ENCODE measurements around the gene KDSR. TPM values are rescaled to one million over a fixed set of nuclear protein-coding genes. Genes with fewer than 3 reads are reported as not detected.

The KDSR gene
- total and polyA plus RNA-seq, 4 donors: 11.3 to 37.2 (median 31.4) TPM

- H3K9ac ChIP-seq (ENCODE audit: low read depth in 1 of 2, low read length in 2 of 2): no peak overlapping the region
- no peaks in the 10 kb centered on the region for H3K27me3 ChIP-seq (ENCODE audit: control insufficient read depth in 4 of 4, insufficient read depth in 4 of 4, low read length in 3 of 4)
- no peak overlapping the region for H3K27ac ChIP-seq (ENCODE audit: low read depth in 1 of 2, low read length in 2 of 2)
- 83% methylated on average over 1 of the region's 1 CpG for WGBS
- peaks cover 0 to 5% (median 0%) of the 10 kb centered on the region in 4 donors for H3K9me3 ChIP-seq (ENCODE audit: control insufficient read depth in 4 of 4, low read length in 3 of 4)
- peaks cover 0 to 2% (median 0%) of the 10 kb centered on the region in 4 donors for H3K36me3 ChIP-seq (ENCODE audit: control insufficient read depth in 4 of 4, insufficient read depth in 3 of 4, low read depth in 1 of 4, low read length in 3 of 4)
- peaks cover 0 to 5% (median under 1%) of the 10 kb centered on the region in 4 donors for H3K4me1 ChIP-seq (ENCODE audit: control insufficient read depth in 4 of 4, insufficient read depth in 4 of 4, low read length in 3 of 4)
- TF ChIP-seq RAD21 (IDR thresholded peaks at IDR 0.05): no peak
- TF ChIP-seq YY1 (IDR thresholded peaks at IDR 0.05): no peak
- no peak for TF ChIP-seq HNF4G (IDR thresholded peaks at IDR 0.05)
- TF ChIP-seq JUND (IDR thresholded peaks at IDR 0.05): no peak
- TF ChIP-seq, protein P1, sequence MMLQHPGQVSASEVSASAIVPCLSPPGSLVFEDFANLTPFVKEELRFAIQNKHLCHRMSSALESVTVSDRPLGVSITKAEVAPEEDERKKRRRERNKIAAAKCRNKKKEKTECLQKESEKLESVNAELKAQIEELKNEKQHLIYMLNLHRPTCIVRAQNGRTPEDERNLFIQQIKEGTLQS (IDR thresholded peaks at IDR 0.05): no peak
- TF ChIP-seq FOXA2 (IDR thresholded peaks at IDR 0.05): no peak
- no peak for TF ChIP-seq NR2F2 (IDR thresholded peaks at IDR 0.05)
- no peak for TF ChIP-seq MAX (IDR thresholded peaks at IDR 0.05)
- no peak for TF ChIP-seq RXRA (IDR thresholded peaks at IDR 0.05)
- TF ChIP-seq TAF1 (conservative IDR thresholded peaks at IDR 0.05): no peak
- TF ChIP-seq SP1 (IDR thresholded peaks at IDR 0.05): no peak
- no peak for TF ChIP-seq EGR1 (IDR thresholded peaks at IDR 0.05; ENCODE audit: low read depth in 2 of 2)
- no peak for TF ChIP-seq CTCF (IDR thresholded peaks at IDR 0.05; ENCODE audit: low read depth, low read length, missing input control)
- TF ChIP-seq REST (IDR thresholded peaks at IDR 0.05): no peak
- no peak for TF ChIP-seq ZBTB33 (IDR thresholded peaks at IDR 0.05)
- no peak for DNase-seq (ENCODE audit: low spot score)
- no peak overlapping the region for H3K4me3 ChIP-seq (ENCODE audit: low read depth in 1 of 3, low read length in 3 of 3)
Measured at GRCh38 chr18:63373161-63373560, 6.2 kb upstream of the KDSR start.

DNA sequence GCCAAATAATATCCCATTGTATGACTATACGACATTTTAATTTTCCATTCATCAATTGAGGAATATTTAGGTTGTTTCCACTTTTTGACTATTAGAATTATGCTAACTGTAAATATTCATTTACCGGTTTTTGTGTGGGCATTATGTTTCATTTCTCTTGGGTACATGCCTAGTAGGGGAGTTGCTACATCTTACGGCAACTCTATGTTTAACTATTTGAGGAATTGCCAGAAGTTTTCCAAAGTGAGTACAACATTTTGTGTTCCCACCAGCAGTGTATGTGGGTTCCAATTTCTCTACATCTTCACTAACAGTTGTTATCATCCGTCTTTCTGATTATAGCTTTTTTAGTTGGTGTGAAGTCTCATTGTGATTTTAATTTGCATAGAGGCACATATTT lies 1.6 kb upstream of the KDSR start:
- DNase-seq (ENCODE audit: low spot score): no peak
- H3K9me3 ChIP-seq (ENCODE audit: control insufficient read depth in 4 of 4, low read length in 3 of 4): peaks cover 0 to 2% (median 0%) of the 10 kb centered on the region in 4 donors
- peaks cover 2 to 16% (median 4%) of the 10 kb centered on the region in 4 donors for H3K4me1 ChIP-seq (ENCODE audit: control insufficient read depth in 4 of 4, insufficient read depth in 4 of 4, low read length in 3 of 4)
- H3K27ac ChIP-seq (ENCODE audit: low read depth in 1 of 2, low read length in 2 of 2): peak overlapping the region; percentile 35 to 97
- 63% methylated on average over 4 of the region's 4 CpGs for WGBS
- no peaks in the 10 kb centered on the region for H3K27me3 ChIP-seq (ENCODE audit: control insufficient read depth in 4 of 4, insufficient read depth in 4 of 4, low read length in 3 of 4)
- no peaks in the 10 kb centered on the region for H3K36me3 ChIP-seq (ENCODE audit: control insufficient read depth in 4 of 4, insufficient read depth in 3 of 4, low read depth in 1 of 4, low read length in 3 of 4)
- TF ChIP-seq YY1 (IDR thresholded peaks at IDR 0.05) (no peak), MAX (IDR thresholded peaks at IDR 0.05) (no peak), FOXA1 (IDR thresholded peaks at IDR 0.05) (no peak), NR2F2 (IDR thresholded peaks at IDR 0.05) (no peak), CTCF (IDR thresholded peaks at IDR 0.05; ENCODE audit: low read depth, low read length, missing input control) (no peak), REST (IDR thresholded peaks at IDR 0.05) (no peak), HNF4G (IDR thresholded peaks at IDR 0.05) (no peak), RXRA (IDR thresholded peaks at IDR 0.05) (no peak), JUND (IDR thresholded peaks at IDR 0.05) (no peak)
- no peak overlapping the region for H3K4me3 ChIP-seq (ENCODE audit: low read depth in 1 of 3, low read length in 3 of 3)
- no peak overlapping the region for H3K9ac ChIP-seq (ENCODE audit: low read depth in 1 of 2, low read length in 2 of 2)

All from liver (tissue), 9 donors.